ENCODE data around the gene LGMN.

- TF ChIP-seq EZH2 (IDR thresholded peaks at IDR 0.05; ENCODE audit: borderline replicate concordance) = no peak
- TF ChIP-seq, protein P1, sequence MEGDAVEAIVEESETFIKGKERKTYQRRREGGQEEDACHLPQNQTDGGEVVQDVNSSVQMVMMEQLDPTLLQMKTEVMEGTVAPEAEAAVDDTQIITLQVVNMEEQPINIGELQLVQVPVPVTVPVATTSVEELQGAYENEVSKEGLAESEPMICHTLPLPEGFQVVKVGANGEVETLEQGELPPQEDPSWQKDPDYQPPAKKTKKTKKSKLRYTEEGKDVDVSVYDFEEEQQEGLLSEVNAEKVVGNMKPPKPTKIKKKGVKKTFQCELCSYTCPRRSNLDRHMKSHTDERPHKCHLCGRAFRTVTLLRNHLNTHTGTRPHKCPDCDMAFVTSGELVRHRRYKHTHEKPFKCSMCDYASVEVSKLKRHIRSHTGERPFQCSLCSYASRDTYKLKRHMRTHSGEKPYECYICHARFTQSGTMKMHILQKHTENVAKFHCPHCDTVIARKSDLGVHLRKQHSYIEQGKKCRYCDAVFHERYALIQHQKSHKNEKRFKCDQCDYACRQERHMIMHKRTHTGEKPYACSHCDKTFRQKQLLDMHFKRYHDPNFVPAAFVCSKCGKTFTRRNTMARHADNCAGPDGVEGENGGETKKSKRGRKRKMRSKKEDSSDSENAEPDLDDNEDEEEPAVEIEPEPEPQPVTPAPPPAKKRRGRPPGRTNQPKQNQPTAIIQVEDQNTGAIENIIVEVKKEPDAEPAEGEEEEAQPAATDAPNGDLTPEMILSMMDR (IDR thresholded peaks at IDR 0.05; ENCODE audit: poor library complexity) = no peak
Observed at GRCh38 chr14:92719890-92720323, 28.5 kb downstream of the LGMN start.

Data from hepatocyte (in vitro differentiated cells).